Adrenal gland (tissue), 5 donors: ENCODE results near the gene C1R.

Experiments
- CTCF ChIP-seq, 6 experiments: fragments of 450-650 bp in 4 of 6; fragments of 200-600 bp in 2 of 6; sonication (generic) in 1 of 6; IDR thresholded peaks; 1 replicate in 5 of 6; 2 replicates in 1 of 6; pipeline versions ENCODE4 v1.5.1 to v1.8.0; 2016 to 2021; ENCODE audit warnings: antibody characterized with exemption in 6 of 6, mild to moderate bottlenecking in 2 of 6, moderate library complexity in 1 of 6
- POLR2A ChIP-seq, 2 donors: fragments of 450-650 bp; IDR thresholded peaks; one replicate each; pipeline ENCODE4 v1.6.1; 2017; ENCODE audit warnings: antibody characterized with exemption in 2 of 2, mild to moderate bottlenecking in 2 of 2, moderate library complexity in 1 of 2
- donor health status: DM: no; HTN: no; CAD: no.

GRCh38 chr12:7092986-7093460 lies 778 bp upstream of the C1R start:
- TF ChIP-seq CTCF (IDR thresholded peaks at IDR 0.05) (no peak), POLR2A (IDR thresholded peaks at IDR 0.05) (no peak)
